BE2C (cell line): ENCODE results near the gene PPP1CC.
"Not testable (repeated sequence)": the region's sequence is repeated elsewhere in the genome, so short reads cannot be mapped to it uniquely, and the experiment has no call there.

Experiments
- DNase-seq: peaks from one replicate; pipeline ENCODE4 v3.0.0-alpha.2; 2020
- H3K27me3 ChIP-seq: fragments of 250-450 bp; sonication (Bioruptor Pico); 2 replicates; pipeline ENCODE4 v1.5.1; 2020; ENCODE audit warnings: mild to moderate bottlenecking
- H3K36me3 ChIP-seq: fragments of 250-450 bp; sonication (Bioruptor Pico); 2 replicates; pipeline ENCODE4 v1.5.1; 2020; ENCODE audit warnings: mild to moderate bottlenecking
- H3K4me1 ChIP-seq: fragments of 250-450 bp; sonication (Bioruptor Pico); 2 replicates; pipeline ENCODE4 v1.5.1; 2020
- H3K4me3 ChIP-seq: 2 replicates; pipeline ENCODE4 v1.5.1; 2011; ENCODE audit warnings: low read depth, low read length
- H3K9me3 ChIP-seq: fragments of 250-450 bp; sonication (Bioruptor Pico); 2 replicates; pipeline ENCODE4 v1.5.1; 2020
- CTCF ChIP-seq: IDR thresholded peaks from 2 replicates; pipeline ENCODE4 v1.5.1; 2012; ENCODE audit warnings: mild to moderate bottlenecking, low read depth, low read length

The PPP1CC gene

GRCh38 chr12:110768960-110769359 lies 26.3 kb upstream of the PPP1CC start:
- H3K27me3 ChIP-seq = no peaks in the 10 kb centered on the region
- H3K36me3 ChIP-seq = no peaks in the 10 kb centered on the region
- H3K4me3 ChIP-seq = no peak overlapping the region
- no peaks in the 10 kb centered on the region for H3K4me1 ChIP-seq
- H3K9me3 ChIP-seq = no peaks in the 10 kb centered on the region
- no peak for TF ChIP-seq CTCF
- no peak for DNase-seq

GRCh38 chr12:110767863-110768262 lies 25.2 kb upstream of the PPP1CC start:
- Histone ChIP-seq H3K4me1 (no peaks in the 10 kb centered on the region), H3K4me3 (no peak overlapping the region), H3K27me3 (no peaks in the 10 kb centered on the region), H3K9me3 (no peaks in the 10 kb centered on the region), H3K36me3 (no peaks in the 10 kb centered on the region)
- no peak for TF ChIP-seq CTCF
- no peak for DNase-seq

GRCh38 chr12:110766311-110767154 lies 23.8 kb upstream of the PPP1CC start:
- Histone ChIP-seq H3K36me3 (no peaks in the 10 kb centered on the region), H3K4me1 (no peaks in the 10 kb centered on the region), H3K27me3 (no peaks in the 10 kb centered on the region), H3K9me3 (no peaks in the 10 kb centered on the region), H3K4me3 (no peak overlapping the region)
- TF ChIP-seq CTCF = no peak
- DNase-seq = no peak

GRCh38 chr12:110765572-110765971 lies 22.9 kb upstream of the PPP1CC start:
- H3K36me3 ChIP-seq, H3K4me3 ChIP-seq, H3K9me3 ChIP-seq, DNase-seq, H3K4me1 ChIP-seq, H3K27me3 ChIP-seq: not testable (repeated sequence)

GRCh38 chr12:110765111-110765510 lies 22.4 kb upstream of the PPP1CC start:
- no peak for TF ChIP-seq CTCF
- no peaks in the 10 kb centered on the region for H3K9me3 ChIP-seq
- H3K27me3 ChIP-seq = no peaks in the 10 kb centered on the region
- H3K4me1 ChIP-seq = no peaks in the 10 kb centered on the region
- DNase-seq = no peak
- H3K36me3 ChIP-seq = no peaks in the 10 kb centered on the region
- no peak overlapping the region for H3K4me3 ChIP-seq

- H3K36me3 ChIP-seq = no peaks in the 10 kb centered on the region
- H3K9me3 ChIP-seq = no peaks in the 10 kb centered on the region
- no peak for DNase-seq
- no peak overlapping the region for H3K4me3 ChIP-seq
- H3K27me3 ChIP-seq = no peaks in the 10 kb centered on the region
- H3K4me1 ChIP-seq = no peaks in the 10 kb centered on the region
- TF ChIP-seq CTCF = no peak
These were observed 20.9 kb upstream of the PPP1CC start for GRCh38 chr12:110763583-110763982.
